MG63 (cell line): Measurements from ENCODE around the gene C17orf50. TPM values are rescaled to one million over a fixed set of nuclear protein-coding genes. Genes with fewer than 3 reads are reported as not detected.

Experiments
- DNase-seq: peaks from one replicate; pipeline ENCODE4 v3.0.0-alpha.2; 2020
- H3K27me3 ChIP-seq: fragments of 250-450 bp; sonication (Bioruptor Pico); 2 replicates; pipeline ENCODE4 v1.5.1; 2020; ENCODE audit warnings: mild to moderate bottlenecking, moderate library complexity
- H3K36me3 ChIP-seq: fragments of 250-450 bp; sonication (Bioruptor Pico); 2 replicates; pipeline ENCODE4 v1.5.1; 2020; ENCODE audit warnings: mild to moderate bottlenecking, moderate library complexity
- H3K4me3 ChIP-seq: fragments of 250-450 bp; sonication (Bioruptor Pico); 2 replicates; pipeline ENCODE4 v1.5.1; 2020; ENCODE audit warnings: mild to moderate bottlenecking, moderate library complexity
- H3K9me3 ChIP-seq: fragments of 250-450 bp; sonication (Bioruptor Pico); 2 replicates; pipeline ENCODE4 v1.5.1; 2020; ENCODE audit warnings: mild to moderate bottlenecking, moderate library complexity
- total RNA-seq: library from RNA; depleted of rRNA; stranded (reverse); fragments of >200 nt; shearing (Covaris generic); gene quantifications from 2 replicates; pipeline ENCODE4 v1.2.3, GENCODE V29; 2014; ENCODE audit warnings: low replicate concordance; rRNA removed

C17orf50 gene
- total RNA-seq, 1 experiment from 2014 or later: not detected

- H3K27me3 ChIP-seq: no peaks in the 10 kb centered on the region
- DNase-seq: no peak
- H3K9me3 ChIP-seq: no peaks in the 10 kb centered on the region
- peaks cover 43% of the 10 kb centered on the region for H3K36me3 ChIP-seq
- no peak overlapping the region for H3K4me3 ChIP-seq
These were observed 51.1 kb downstream of the C17orf50 start for GRCh38 chr17:35811759-35812158.

DNA sequence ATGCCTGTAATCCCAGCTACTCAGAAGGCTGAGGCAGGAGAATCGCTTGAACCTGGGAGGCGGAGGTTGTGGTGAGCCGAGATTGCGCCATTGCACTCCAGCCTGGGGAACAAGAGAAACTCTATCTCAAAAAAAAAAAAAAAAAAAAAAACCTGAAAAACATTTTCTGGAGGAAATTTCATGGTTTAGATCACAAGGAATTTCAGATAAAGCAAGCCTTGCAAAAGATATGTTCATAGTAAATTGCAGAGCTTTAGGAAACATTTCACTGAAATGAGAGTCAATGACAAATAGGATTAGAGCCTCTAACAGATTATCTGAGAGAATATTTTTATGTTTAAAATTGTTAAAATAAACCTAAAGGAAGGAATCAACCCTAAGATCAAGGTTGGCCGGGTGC lies 51.8 kb downstream of the C17orf50 start:
- Histone ChIP-seq H3K4me3 (no peak overlapping the region), H3K9me3 (no peaks in the 10 kb centered on the region), H3K36me3 (peaks cover 49% of the 10 kb centered on the region), H3K27me3 (no peaks in the 10 kb centered on the region)
- no peak for DNase-seq

Other genes with a start within 250 kb of the C17orf50 start
- not detected in 2 replicates for gene SLFN12L, start 223.2 kb upstream of the C17orf50 start, total RNA-seq
- gene SLFN14, start 200.1 kb upstream of the C17orf50 start, total RNA-seq: not detected in 2 replicates
- 3.9 and 6.1 TPM in 2 replicates for gene PEX12, start 182.3 kb upstream of the C17orf50 start, total RNA-seq
- 52.9 and 65.0 TPM in 2 replicates for gene AP2B1, start 173.6 kb upstream of the C17orf50 start, total RNA-seq
- gene RASL10B, start 29.2 kb upstream of the C17orf50 start, total RNA-seq: 1.2 and 2.6 TPM in 2 replicates
- not detected in 2 replicates for gene GAS2L2, start 7.6 kb upstream of the C17orf50 start, total RNA-seq
- gene MMP28, start 34.8 kb downstream of the C17orf50 start, total RNA-seq: not detected in 2 replicates
- gene TAF15, start 48.6 kb downstream of the C17orf50 start, total RNA-seq: 10.8 and 33.6 TPM in 2 replicates
- not detected in 2 replicates for gene HEATR9, start 108.0 kb downstream of the C17orf50 start, total RNA-seq
- 3.0 and 4.4 TPM in 2 replicates for gene CCL5, start 119.5 kb downstream of the C17orf50 start, total RNA-seq
- gene RDM1, start 169.9 kb downstream of the C17orf50 start, total RNA-seq: 0.89 and 2.5 TPM in 2 replicates
- gene LYZL6, start 182.8 kb downstream of the C17orf50 start, total RNA-seq: not detected in 2 replicates
- not detected in 2 replicates for gene CCL16, start 220.6 kb downstream of the C17orf50 start, total RNA-seq
- gene CCL14, start 225.8 kb downstream of the C17orf50 start, total RNA-seq: not detected in 2 replicates
- gene CCL15, start 240.7 kb downstream of the C17orf50 start, total RNA-seq: not detected in 2 replicates